Keratinocyte (primary cell): ENCODE measurements around the gene EPHA6. TPM values are rescaled to one million over a fixed set of nuclear protein-coding genes. Genes with fewer than 3 reads are reported as not detected.
"Not testable (repeated sequence)": the region's sequence is repeated elsewhere in the genome, so short reads cannot be mapped to it uniquely, and the experiment has no call there.

Source experiments
- DNase-seq: peaks from one replicate; pipeline ENCODE4 v3.0.0-alpha.2; 2011; ENCODE audit warnings: low read depth, missing footprints, low spot score
- FAIRE-seq: peaks from 2 replicates; lab custom pipeline; 2011; peaks lifted over from hg19 to GRCh38; lab: Jason Lieb, UNC
- H2AFZ ChIP-seq: 2 replicates; pipeline ENCODE4 v1.6.0; 2012; ENCODE audit warnings: low read length, control low read depth, inconsistent platforms; ENCODE audit not compliant: control insufficient read depth
- H3K27ac ChIP-seq: 2 replicates; pipeline ENCODE4 v1.5.1; 2011; ENCODE audit warnings: low read length; ENCODE audit not compliant: control insufficient read depth, insufficient read depth
- H3K27me3 ChIP-seq: 3 replicates; pipeline ENCODE4 v1.6.0; 2011; ENCODE audit warnings: low read length; ENCODE audit not compliant: control insufficient read depth, insufficient read depth; ENCODE audit errors: extremely low read depth
- H3K36me3 ChIP-seq, 2 experiments: 2 replicates in 1 of 2; 3 replicates in 1 of 2; pipeline ENCODE4 v1.5.1; 2011; ENCODE audit warnings: low read length in 2 of 2, mild to moderate bottlenecking in 1 of 2; ENCODE audit not compliant: control insufficient read depth in 2 of 2, insufficient read depth in 2 of 2; ENCODE audit errors: extremely low read depth in 1 of 2
- H3K4me1 ChIP-seq: 3 replicates; pipeline ENCODE4 v1.5.1; 2011; ENCODE audit warnings: low read length; ENCODE audit not compliant: control insufficient read depth, insufficient read depth; ENCODE audit errors: extremely low read depth
- H3K4me2 ChIP-seq: 3 replicates; pipeline ENCODE4 v1.6.0; 2011; ENCODE audit warnings: low read depth, low read length; ENCODE audit not compliant: control insufficient read depth, insufficient read depth; ENCODE audit errors: extremely low read depth
- H3K4me3 ChIP-seq, 3 experiments: fragments of 200-600 bp in 1 of 3; sonication (generic) in 1 of 3; 2 replicates in 2 of 3; 3 replicates in 1 of 3; pipeline ENCODE4 v1.5.1; 2011 to 2016; ENCODE audit warnings: low read length in 3 of 3, mild to moderate bottlenecking in 3 of 3, control low read depth in 2 of 3, inconsistent platforms in 1 of 3, low read depth in 1 of 3, mixed read lengths in 1 of 3, mixed run types in 1 of 3, moderate library complexity in 1 of 3; ENCODE audit not compliant: control insufficient read depth in 2 of 3, insufficient read depth in 2 of 3; ENCODE audit errors: extremely low read depth in 1 of 3
- H3K79me2 ChIP-seq: 2 replicates; pipeline ENCODE4 v1.6.0; 2012; ENCODE audit warnings: low read length; ENCODE audit not compliant: control insufficient read depth, insufficient read depth
- H3K9ac ChIP-seq: 3 replicates; pipeline ENCODE4 v1.6.0; 2011; ENCODE audit warnings: low read length; ENCODE audit not compliant: control insufficient read depth, insufficient read depth; ENCODE audit errors: extremely low read depth
- H3K9me1 ChIP-seq: 3 replicates; pipeline ENCODE4 v1.6.0; 2011; ENCODE audit warnings: low read length; ENCODE audit not compliant: control insufficient read depth, insufficient read depth; ENCODE audit errors: extremely low read depth
- H3K9me3 ChIP-seq: 2 replicates; pipeline ENCODE4 v1.5.1; 2012; ENCODE audit warnings: low read depth, low read length; ENCODE audit not compliant: control insufficient read depth
- H4K20me1 ChIP-seq: 3 replicates; pipeline ENCODE4 v1.6.0; 2011; ENCODE audit warnings: low read length; ENCODE audit not compliant: control insufficient read depth, insufficient read depth; ENCODE audit errors: extremely low read depth
- EZH2 ChIP-seq: IDR thresholded peaks from one replicate; pipeline ENCODE4 v1.6.1; 2012; ENCODE audit warnings: inconsistent platforms, mild to moderate bottlenecking, low read length, moderate library complexity
- dilution Hi-C: fragments of 300-500 bp; cut with MboI; formaldehyde crosslinking; loops from one replicate; pipeline ENCODE4 v1.7.0; 2020; ENCODE audit warnings: low sequenced_read_pairs; ENCODE audit not compliant: extremely low pct_ligation_motif_present
- polyA plus RNA-seq, 5 experiments: library from polyadenylated mRNA; depleted of rRNA in 3 of 5; stranded (reverse) in 3 of 5; stranded (forward) in 1 of 5; unstranded in 1 of 5; fragments of >200 nt; gene quantifications; 1 replicate in 1 of 5; 2 replicates in 3 of 5; 3 replicates in 1 of 5; pipeline versions ENCODE4 v1.2.1 to v1.2.3, GENCODE V29; 2011 to 2012; ENCODE audit warnings: missing spikeins in 2 of 5, low read depth in 1 of 5, low replicate concordance in 1 of 5
- TF ChIP-seq, protein P1 (sequence below), 3 experiments: IDR thresholded peaks in 1 of 3; conservative IDR thresholded peaks in 1 of 3; optimal IDR thresholded peaks in 1 of 3; 2 replicates in 2 of 3; 3 replicates in 1 of 3; pipeline versions ENCODE3 to v1.5.1; 2011; ENCODE audit warnings: low read length in 3 of 3, mild to moderate bottlenecking in 3 of 3, moderate library complexity in 2 of 3, control low read depth in 1 of 3, inconsistent platforms in 1 of 3; ENCODE audit not compliant: insufficient read depth in 2 of 3; ENCODE audit errors: extremely low read depth in 1 of 3

The EPHA6 gene
- polyA plus RNA-seq, 1 donor (not counting 4 experiments of a cell fraction or from before 2014, with no cell fraction given) = not detected

DNA sequence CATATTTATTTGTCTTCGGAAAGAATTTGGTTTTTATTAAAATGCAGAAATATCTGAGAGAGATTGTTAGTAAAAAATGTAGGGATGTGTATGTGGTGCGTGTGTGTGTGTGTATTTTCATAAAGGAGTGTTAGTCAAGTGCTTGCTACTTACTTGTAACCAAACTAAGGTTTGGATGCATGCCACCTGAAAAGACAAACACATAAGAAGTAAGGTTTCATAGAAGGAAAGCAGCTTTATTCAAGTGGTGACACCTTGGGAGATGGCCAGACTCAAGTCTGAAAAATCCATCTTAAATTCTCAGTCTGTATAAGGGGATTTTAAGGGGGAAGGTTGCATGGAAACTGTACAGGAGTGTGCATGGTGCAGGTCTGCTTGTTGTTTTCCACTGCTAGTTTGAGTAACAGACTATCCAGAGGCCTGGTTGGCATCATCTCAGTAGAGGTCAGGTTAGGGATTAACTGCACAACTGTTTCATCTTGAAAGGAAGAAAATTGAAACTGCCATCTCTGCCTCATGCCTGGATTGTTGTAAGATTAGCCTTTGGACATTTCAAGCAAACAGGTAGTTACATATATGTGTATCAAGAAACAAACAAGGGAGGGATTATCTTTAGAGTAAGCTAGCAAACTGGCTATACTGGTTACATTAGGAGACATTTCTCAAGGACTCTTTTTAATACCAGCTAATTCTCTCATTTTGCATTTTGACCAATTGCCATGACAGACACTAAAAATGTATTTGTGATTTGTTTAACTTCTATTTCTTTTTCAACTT, 196.7 kb downstream of the EPHA6 start:
- Histone ChIP-seq H3K9ac (no peak overlapping the region), H3K27ac (no peak overlapping the region), H3K36me3 (no peaks in the 10 kb centered on the region), H3K9me1 (no peaks in the 10 kb centered on the region), H4K20me1 (no peaks in the 10 kb centered on the region), H3K4me1 (no peaks in the 10 kb centered on the region), H3K9me3 (no peaks in the 10 kb centered on the region), H3K79me2 (no peaks in the 10 kb centered on the region), H2AFZ (no peak overlapping the region), H3K27me3 (no peaks in the 10 kb centered on the region), H3K4me2 (no peak overlapping the region), H3K4me3 (no peak overlapping the region)
- no peak for TF ChIP-seq EZH2
- TF ChIP-seq, protein P1, sequence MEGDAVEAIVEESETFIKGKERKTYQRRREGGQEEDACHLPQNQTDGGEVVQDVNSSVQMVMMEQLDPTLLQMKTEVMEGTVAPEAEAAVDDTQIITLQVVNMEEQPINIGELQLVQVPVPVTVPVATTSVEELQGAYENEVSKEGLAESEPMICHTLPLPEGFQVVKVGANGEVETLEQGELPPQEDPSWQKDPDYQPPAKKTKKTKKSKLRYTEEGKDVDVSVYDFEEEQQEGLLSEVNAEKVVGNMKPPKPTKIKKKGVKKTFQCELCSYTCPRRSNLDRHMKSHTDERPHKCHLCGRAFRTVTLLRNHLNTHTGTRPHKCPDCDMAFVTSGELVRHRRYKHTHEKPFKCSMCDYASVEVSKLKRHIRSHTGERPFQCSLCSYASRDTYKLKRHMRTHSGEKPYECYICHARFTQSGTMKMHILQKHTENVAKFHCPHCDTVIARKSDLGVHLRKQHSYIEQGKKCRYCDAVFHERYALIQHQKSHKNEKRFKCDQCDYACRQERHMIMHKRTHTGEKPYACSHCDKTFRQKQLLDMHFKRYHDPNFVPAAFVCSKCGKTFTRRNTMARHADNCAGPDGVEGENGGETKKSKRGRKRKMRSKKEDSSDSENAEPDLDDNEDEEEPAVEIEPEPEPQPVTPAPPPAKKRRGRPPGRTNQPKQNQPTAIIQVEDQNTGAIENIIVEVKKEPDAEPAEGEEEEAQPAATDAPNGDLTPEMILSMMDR (optimal IDR thresholded peaks at IDR 0.05 in 1 of 3, IDR thresholded peaks at IDR 0.05 in 1 of 3, conservative IDR thresholded peaks at IDR 0.05 in 1 of 3; ENCODE audit: extremely low read depth in 1 of 3, insufficient read depth in 2 of 3, low read length in 3 of 3) = no peak
- dilution Hi-C loops = no loop called here
- FAIRE-seq (no peak), DNase-seq (no peak)

DNA sequence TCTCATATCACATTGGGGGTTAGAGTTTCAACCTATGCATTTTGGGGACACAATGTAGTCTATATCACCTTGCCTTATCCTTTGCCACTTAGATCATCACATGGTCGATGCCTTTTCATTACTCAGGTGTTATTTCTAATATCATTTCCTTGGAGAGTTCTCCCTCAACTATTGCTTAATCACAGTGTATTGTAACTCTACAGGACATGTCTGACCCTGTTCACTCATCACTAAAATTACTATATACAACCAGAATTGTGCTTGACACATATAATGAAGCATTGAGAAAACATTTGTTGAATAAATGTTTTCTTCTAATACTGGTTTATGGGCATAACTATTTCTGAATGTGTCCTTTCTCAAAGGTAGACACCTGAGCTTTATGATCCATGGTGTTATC, 207.4 kb downstream of the EPHA6 start:
- Histone ChIP-seq H3K4me1 (no peaks in the 10 kb centered on the region), H3K4me3 (no peak overlapping the region), H3K9me3 (no peaks in the 10 kb centered on the region), H3K9ac (no peak overlapping the region), H2AFZ (no peak overlapping the region), H3K27me3 (no peaks in the 10 kb centered on the region), H3K9me1 (no peaks in the 10 kb centered on the region), H3K27ac (no peak overlapping the region), H4K20me1 (no peaks in the 10 kb centered on the region), H3K4me2 (no peak overlapping the region), H3K79me2 (no peaks in the 10 kb centered on the region), H3K36me3 (no peaks in the 10 kb centered on the region)
- no peak for TF ChIP-seq EZH2
- TF ChIP-seq, protein P1 (optimal IDR thresholded peaks at IDR 0.05 in 1 of 3, IDR thresholded peaks at IDR 0.05 in 1 of 3, conservative IDR thresholded peaks at IDR 0.05 in 1 of 3; ENCODE audit: extremely low read depth in 1 of 3, insufficient read depth in 2 of 3, low read length in 3 of 3) = no peak
- DNase-seq (no peak), FAIRE-seq (no peak)
- dilution Hi-C loops = no loop called here

DNA sequence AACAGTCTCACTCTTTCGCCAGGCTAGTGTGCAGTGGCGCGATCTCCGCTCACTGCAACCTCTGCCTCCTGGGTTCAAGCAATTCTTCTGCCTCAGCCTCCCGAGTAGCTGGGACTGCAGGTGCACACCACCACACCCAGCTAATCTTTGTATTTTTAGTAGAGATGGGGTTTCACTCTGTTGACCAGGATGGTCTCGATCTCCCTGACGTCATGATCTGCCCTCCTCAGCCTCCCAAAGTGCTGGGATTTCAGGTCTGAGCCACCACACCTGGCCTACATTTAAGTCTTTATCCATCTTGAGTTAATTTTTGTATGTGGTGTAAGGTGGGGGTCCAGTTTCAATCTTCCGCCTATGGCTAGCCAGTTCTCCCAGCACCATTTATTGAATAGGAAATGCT, 211.2 kb downstream of the EPHA6 start:
- H3K4me1 ChIP-seq, H3K9me3 ChIP-seq, H3K9ac ChIP-seq, H3K79me2 ChIP-seq, FAIRE-seq, DNase-seq, H3K4me3 ChIP-seq, H3K27me3 ChIP-seq, H3K9me1 ChIP-seq, H2AFZ ChIP-seq, H3K27ac ChIP-seq, dilution Hi-C loops, H3K36me3 ChIP-seq, H4K20me1 ChIP-seq, H3K4me2 ChIP-seq: not testable (repeated sequence)
